GM12864 (cell line): Measurements from ENCODE around the gene ETV6.
"Not testable (repeated sequence)": the region's sequence is repeated elsewhere in the genome, so short reads cannot be mapped to it uniquely, and the experiment has no call there.

Source experiments
- DNase-seq: peaks from one replicate; pipeline ENCODE4 v3.0.0-alpha.2; 2011; ENCODE audit warnings: low read depth
- H3K4me3 ChIP-seq: 2 replicates; pipeline ENCODE4 v1.5.1; 2011; ENCODE audit warnings: mild to moderate bottlenecking, low read depth, low read length, control low read depth
- CTCF ChIP-seq: IDR thresholded peaks from 2 replicates; pipeline ENCODE4 v1.5.1; 2011; ENCODE audit warnings: low read depth, mild to moderate bottlenecking, moderate library complexity, low read length, control low read depth, inconsistent platforms; ENCODE audit errors: missing control alignments

Gene ETV6

DNA sequence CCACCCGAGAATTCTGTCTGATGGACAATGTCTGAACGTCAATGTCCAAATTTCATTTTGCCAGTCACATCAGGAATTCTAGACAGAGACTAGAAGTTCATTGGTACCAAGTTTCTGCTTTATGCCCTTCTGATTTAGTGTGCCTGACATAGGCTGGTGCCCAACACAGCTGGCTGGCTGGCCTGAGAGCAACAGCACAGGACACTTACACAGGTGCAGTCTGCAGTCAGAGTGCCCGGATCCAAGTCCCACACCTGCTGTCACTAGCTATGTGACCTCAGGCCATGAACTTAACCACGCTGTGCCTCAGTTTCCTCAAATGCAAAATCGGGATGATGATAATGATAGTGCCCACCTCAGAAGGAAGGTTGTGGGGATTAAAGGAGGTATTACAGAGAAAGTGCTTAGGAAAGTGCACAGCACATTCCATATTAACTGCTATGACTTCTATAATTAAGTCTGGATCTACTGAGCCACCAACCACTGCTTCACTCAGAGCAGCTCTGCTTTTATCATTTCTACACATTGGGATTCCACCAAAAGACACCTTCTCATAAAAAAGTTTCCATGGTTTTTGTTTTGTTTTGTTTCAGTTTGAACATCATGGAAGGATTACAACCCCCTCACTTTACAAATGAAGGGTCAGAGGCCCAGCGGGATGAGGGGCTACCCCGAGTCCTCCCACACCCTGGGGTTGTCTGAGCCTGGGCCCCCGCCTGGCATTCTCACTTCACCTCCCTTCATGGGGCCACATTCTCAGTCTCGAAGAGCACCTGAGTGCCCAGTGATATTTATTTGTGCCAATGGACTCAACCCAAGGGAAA lies 252.4 kb downstream of the ETV6 start:
- DNase-seq, result no peak
- no peak for TF ChIP-seq CTCF
- no peak overlapping the region; the same call in 1 of the 2 replicates for H3K4me3 ChIP-seq

DNA sequence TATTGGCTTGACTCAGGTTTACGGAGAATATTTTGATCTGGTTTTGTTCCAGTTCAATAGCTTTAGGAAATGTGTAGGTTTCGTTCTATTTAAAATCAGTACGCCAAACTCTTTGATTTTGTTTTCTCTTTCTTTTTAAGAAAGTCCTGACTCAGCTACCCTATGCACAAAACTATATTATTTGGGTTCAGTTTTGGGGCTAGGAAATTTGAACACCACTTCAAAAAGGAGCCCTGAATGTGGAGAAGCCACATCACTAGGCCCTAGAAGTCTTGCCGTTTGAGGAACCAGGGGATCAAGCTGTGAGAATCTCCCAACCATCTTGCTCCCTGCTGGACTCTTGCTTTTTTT lies 253.0 kb downstream of the ETV6 start:
- no peak for TF ChIP-seq CTCF
- DNase-seq, result no peak

DNA sequence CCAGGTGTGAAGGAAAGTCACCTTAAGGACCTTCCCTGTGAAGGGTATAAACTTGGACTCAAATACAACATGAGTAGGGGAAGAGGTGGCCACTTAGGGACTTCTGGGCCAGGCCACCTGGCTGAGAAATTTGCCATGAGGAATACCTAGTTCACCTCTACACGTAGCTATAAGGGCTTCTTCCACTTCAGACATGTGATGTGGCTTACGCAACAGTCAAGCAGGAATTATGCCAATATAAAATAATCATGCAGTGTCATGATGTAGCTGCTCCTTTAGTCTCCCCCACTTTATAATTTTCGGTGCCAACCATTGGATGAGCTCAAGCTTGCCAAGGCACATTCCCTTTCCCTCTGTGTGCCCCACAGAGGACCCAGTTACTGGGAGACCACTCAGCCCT lies 254.7 kb downstream of the ETV6 start:
- no peak for DNase-seq
- no peak overlapping the region for H3K4me3 ChIP-seq
- TF ChIP-seq CTCF, result no peak

More for the DNA sequence above, 253.0 kb downstream of the ETV6 start:
- no peak overlapping the region; the same call in 1 of the 2 replicates for H3K4me3 ChIP-seq

DNA sequence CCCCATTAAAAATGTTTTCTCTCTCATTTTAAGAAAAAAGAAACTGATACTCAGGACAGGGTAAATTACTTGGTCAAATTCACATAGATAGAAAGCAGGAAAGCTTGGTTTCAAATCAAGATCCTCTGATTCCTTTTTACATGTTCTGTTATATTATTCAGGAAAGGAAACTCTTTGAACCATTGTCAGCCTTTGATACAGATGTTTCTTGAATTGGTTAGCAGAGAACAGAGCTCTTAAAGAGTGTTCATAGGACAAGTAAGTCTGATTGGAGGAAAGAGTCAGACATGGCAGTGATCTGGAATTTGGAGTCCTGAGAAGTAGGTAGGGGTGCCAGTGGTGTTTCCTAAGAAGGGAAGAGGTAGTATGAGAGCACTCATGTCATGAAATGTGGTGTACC lies 256.1 kb downstream of the ETV6 start:
- H3K4me3 ChIP-seq, result no peak overlapping the region
- TF ChIP-seq CTCF, result no peak

GRCh38 chr12:11906286-11906935 lies 256.9 kb downstream of the ETV6 start:
- no peak for TF ChIP-seq CTCF
- DNase-seq, result no peak
- no peak overlapping the region for H3K4me3 ChIP-seq

More for the DNA sequence above, 256.1 kb downstream of the ETV6 start:
- no peak for DNase-seq

DNA sequence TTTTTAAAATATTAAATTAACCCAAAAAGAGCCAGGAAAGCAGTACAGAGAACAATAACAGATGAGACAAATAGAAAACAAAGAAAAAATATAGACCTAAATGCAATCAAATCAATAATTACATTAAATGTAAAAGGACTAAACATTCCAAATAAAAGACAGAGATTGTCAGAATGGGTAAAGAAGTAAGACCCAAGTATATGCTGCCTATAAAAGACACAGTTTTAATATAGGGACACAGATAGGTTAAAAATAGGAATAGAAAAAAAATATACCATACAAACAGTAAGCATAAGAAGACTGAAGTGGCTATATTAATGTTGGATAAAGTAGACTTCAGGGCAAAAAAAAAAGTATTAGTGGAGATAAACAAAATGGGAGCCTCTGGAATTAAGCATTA lies 258.2 kb downstream of the ETV6 start:
- H3K4me3 ChIP-seq, result no peak overlapping the region
- TF ChIP-seq CTCF, result no peak
- DNase-seq, result no peak

DNA sequence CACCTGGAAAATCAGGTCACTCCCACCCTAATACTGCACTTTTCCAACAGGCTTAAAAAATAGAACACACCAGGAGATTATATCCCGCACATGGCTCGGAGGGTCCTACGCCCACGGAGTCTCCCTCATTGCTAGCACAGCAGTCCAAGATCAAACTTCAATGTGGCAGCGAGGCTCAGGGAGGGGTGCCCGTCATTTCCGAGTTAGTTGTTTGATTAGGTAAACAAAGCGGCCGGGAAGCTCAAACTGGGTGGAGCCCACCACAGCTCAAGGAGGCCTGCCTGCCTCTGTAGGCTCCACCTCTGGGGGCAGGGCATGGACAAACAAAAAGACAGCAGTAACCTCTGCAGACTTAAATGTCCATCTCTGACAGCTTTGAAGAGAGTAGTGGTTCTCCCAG lies 259.9 kb downstream of the ETV6 start:
- H3K4me3 ChIP-seq, result not testable (repeated sequence)

More for the DNA sequence above, 259.9 kb downstream of the ETV6 start:
- not testable (repeated sequence) for DNase-seq
